ENCODE data around the gene ZNF423. TPM values are rescaled to one million over a fixed set of nuclear protein-coding genes. Genes with fewer than 3 reads are reported as not detected.

The ZNF423 gene
- total RNA-seq, 4 donors from 2014 or later = 6.6 to 22.9 (median 8.6) TPM

- no peak for TF ChIP-seq CTCF (IDR thresholded peaks at IDR 0.05)
- no peak for ATAC-seq (ENCODE audit: low FRiP score)
- DNase-seq (ENCODE audit: low spot score) = no peak
These were observed 44.1 kb downstream of the ZNF423 start for GRCh38 chr16:49811644-49812334.

- DNase-seq (ENCODE audit: low spot score) (no peak), ATAC-seq (ENCODE audit: low FRiP score) (no peak)
- no peak for TF ChIP-seq CTCF (IDR thresholded peaks at IDR 0.05)
These were observed 45.1 kb downstream of the ZNF423 start for GRCh38 chr16:49810831-49811230.

GRCh38 chr16:49809561-49809960 lies 46.4 kb downstream of the ZNF423 start:
- ATAC-seq (ENCODE audit: low FRiP score) (no peak), DNase-seq (ENCODE audit: low spot score) (no peak)
- no peak for TF ChIP-seq CTCF (IDR thresholded peaks at IDR 0.05)

GRCh38 chr16:49809062-49809461 lies 46.9 kb downstream of the ZNF423 start:
- ATAC-seq (ENCODE audit: low FRiP score) (no peak), DNase-seq (ENCODE audit: low spot score) (no peak)
- TF ChIP-seq CTCF (IDR thresholded peaks at IDR 0.05) = no peak

- no peak for TF ChIP-seq CTCF (IDR thresholded peaks at IDR 0.05)
- ATAC-seq (ENCODE audit: low FRiP score) (no peak), DNase-seq (ENCODE audit: low spot score) (no peak)
These were observed 49.5 kb downstream of the ZNF423 start for GRCh38 chr16:49806446-49806845.

GRCh38 chr16:49801290-49801689 lies 54.6 kb downstream of the ZNF423 start:
- DNase-seq (ENCODE audit: low spot score) (no peak), ATAC-seq (ENCODE audit: low FRiP score) (no peak)
- TF ChIP-seq CTCF (IDR thresholded peaks at IDR 0.05) = no peak

GRCh38 chr16:49800876-49801275 lies 55.0 kb downstream of the ZNF423 start:
- DNase-seq (ENCODE audit: low spot score) (no peak), ATAC-seq (ENCODE audit: low FRiP score) (no peak)
- no peak for TF ChIP-seq CTCF (IDR thresholded peaks at IDR 0.05)
